Liver (tissue), 3 donors: Measurements from ENCODE around the gene NFE2L2.

Experiments
- JUND ChIP-seq, 2 donors: IDR thresholded peaks; 2 replicates each; pipeline ENCODE4 v1.6.1; 2016; ENCODE audit warnings: antibody characterized with exemption in 2 of 2
- TF ChIP-seq, protein P1 (sequence below): fragments of 150-350 bp; IDR thresholded peaks from 2 replicates; pipeline ENCODE4 v1.5.1; 2017; ENCODE audit warnings: improper control_type of control experiment, low read depth, low read length; ENCODE audit not compliant: missing input control
- donor health status: healthy.
- donor health status: healthy.

DNA sequence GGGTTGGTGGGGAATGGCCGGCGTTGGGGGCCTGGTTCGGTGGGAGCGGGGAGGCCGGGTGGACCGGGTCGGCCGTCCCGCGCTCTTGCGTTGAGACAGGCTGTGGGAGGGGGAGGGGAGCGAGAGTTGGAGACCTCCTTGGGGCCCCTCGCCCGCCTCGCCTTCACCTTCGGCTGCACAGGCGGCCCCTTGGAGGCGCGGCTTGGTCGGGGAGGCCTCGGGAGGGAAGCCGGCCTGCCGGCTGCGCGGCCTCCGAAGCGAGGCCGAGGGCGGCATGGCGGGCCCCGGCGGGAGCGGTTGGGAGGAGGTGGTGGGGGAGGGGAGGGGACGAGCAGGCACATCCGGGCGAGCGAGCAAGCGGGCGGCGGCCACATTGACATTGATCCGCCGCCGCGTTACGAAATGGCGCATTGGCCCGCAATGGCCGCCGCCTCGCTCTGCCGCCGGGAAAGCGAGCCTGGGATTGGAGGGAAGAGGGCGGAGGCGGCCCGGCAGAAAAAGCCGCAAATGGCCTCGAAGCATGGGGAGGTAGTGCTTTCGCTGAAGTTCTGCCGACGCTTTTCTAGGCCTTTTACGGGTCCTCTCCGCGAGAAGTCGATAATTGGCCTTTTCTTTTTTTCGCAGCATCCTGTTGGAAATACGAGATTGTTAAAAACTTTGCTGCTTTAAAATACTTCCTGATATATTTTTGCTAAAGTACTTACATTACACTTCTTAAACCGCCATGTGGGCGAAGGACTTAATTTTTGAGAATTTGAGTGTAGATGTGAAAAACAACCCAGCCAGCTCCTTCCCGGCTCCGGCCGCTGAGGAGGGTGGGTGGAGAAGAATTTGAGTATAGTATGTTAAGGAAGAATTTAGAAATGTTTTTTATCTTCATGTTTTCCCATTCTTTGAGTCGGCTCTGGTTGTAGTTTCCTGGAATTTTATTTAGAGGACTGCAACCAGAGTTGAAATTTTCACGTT lies 51.4 kb downstream of the NFE2L2 start:
- TF ChIP-seq, protein P1, sequence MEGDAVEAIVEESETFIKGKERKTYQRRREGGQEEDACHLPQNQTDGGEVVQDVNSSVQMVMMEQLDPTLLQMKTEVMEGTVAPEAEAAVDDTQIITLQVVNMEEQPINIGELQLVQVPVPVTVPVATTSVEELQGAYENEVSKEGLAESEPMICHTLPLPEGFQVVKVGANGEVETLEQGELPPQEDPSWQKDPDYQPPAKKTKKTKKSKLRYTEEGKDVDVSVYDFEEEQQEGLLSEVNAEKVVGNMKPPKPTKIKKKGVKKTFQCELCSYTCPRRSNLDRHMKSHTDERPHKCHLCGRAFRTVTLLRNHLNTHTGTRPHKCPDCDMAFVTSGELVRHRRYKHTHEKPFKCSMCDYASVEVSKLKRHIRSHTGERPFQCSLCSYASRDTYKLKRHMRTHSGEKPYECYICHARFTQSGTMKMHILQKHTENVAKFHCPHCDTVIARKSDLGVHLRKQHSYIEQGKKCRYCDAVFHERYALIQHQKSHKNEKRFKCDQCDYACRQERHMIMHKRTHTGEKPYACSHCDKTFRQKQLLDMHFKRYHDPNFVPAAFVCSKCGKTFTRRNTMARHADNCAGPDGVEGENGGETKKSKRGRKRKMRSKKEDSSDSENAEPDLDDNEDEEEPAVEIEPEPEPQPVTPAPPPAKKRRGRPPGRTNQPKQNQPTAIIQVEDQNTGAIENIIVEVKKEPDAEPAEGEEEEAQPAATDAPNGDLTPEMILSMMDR: no peak
- TF ChIP-seq JUND (IDR thresholded peaks at IDR 0.05): no peak
